GM12878 (cell line): ENCODE measurements around the gene COL1A2. TPM values are rescaled to one million over a fixed set of nuclear protein-coding genes. Genes with fewer than 3 reads are reported as not detected.

Experiments used
- ATAC-seq: fragments of 200-7000 bp; cut with Tn5 transposase; 3 replicates; pipeline ENCODE4 v1.9.1; 2020; ENCODE audit warnings: mild to moderate bottlenecking, moderate library complexity
- BruUV-seq: library from RNA; stranded (reverse); fragments of 400-500 nt; replicated peaks from 2 replicates; lab custom pipeline; 2021; lab: Mats Ljungman, UMichigan
- CTCF ChIA-PET: fragments of 300-600 bp; sonication (Branson Sonifier 250); formaldehyde crosslinking; extraction: SDS; loops from one replicate; lab custom pipeline; 2021; ENCODE audit warnings: inconsistent platforms; lab: Yijun Ruan, JAX
- POLR2A ChIA-PET: fragments of 350-600 bp; formaldehyde crosslinking; extraction: SDS; loops from one replicate; lab custom pipeline; 2021; ENCODE audit warnings: inconsistent platforms; lab: Charles Lee
- RAD21 ChIA-PET: fragments of 300-600 bp; sonication (Branson Sonifier 250); formaldehyde crosslinking; loops from one replicate; lab custom pipeline; 2023; ENCODE audit warnings: antibody characterized with exemption; ENCODE audit not compliant: unreplicated experiment; lab: Charles Lee
- SMC1A ChIA-PET: fragments of 300-600 bp; sonication (Branson Sonifier 250); formaldehyde crosslinking; loops from one replicate; lab custom pipeline; 2023; ENCODE audit not compliant: unreplicated experiment, uncharacterized antibody; lab: Charles Lee
- DNase-seq: peaks from one replicate; pipeline ENCODE4 v3.0.0-alpha.2; 2011; ENCODE audit warnings: low read depth, low spot score
- FAIRE-seq: peaks from 3 replicates; lab custom pipeline; 2011; peaks lifted over from hg19 to GRCh38; lab: Jason Lieb, UNC
- H2AFZ ChIP-seq: 2 replicates; pipeline ENCODE4 v1.6.0; 2011; ENCODE audit warnings: low read depth, low read length, control low read depth; ENCODE audit not compliant: control insufficient read depth
- H3K27ac ChIP-seq: 2 replicates; pipeline ENCODE4 v1.5.1; 2011; ENCODE audit warnings: control low read depth; ENCODE audit not compliant: control insufficient read depth, insufficient read depth
- H3K27me3 ChIP-seq, 2 experiments: replicated peaks in 1 of 2; 2 replicates each; pipeline versions ENCODE4 v1.6.0 to v1.6.1; 2011; ENCODE audit warnings: low read length in 1 of 2; ENCODE audit not compliant: control insufficient read depth in 2 of 2, insufficient read depth in 2 of 2
- H3K36me3 ChIP-seq, 2 experiments: 2 replicates each; pipeline ENCODE4 v1.5.1; 2011; ENCODE audit warnings: low read length in 1 of 2; ENCODE audit not compliant: control insufficient read depth in 2 of 2, insufficient read depth in 2 of 2
- H3K4me1 ChIP-seq: 2 replicates; pipeline ENCODE4 v1.6.1; 2011; ENCODE audit warnings: mild to moderate bottlenecking, low read length, moderate library complexity, mixed read lengths; ENCODE audit not compliant: control insufficient read depth, insufficient read depth
- H3K4me2 ChIP-seq: 2 replicates; pipeline ENCODE4 v1.6.0; 2011; ENCODE audit warnings: control low read depth; ENCODE audit not compliant: control insufficient read depth, insufficient read depth
- H3K4me3 ChIP-seq: fragments of 200-600 bp; sonication (generic); 2 replicates; pipeline ENCODE4 v1.5.1; 2016
- H3K79me2 ChIP-seq: 2 replicates; pipeline ENCODE4 v1.6.0; 2011; ENCODE audit warnings: low read length; ENCODE audit not compliant: control insufficient read depth, insufficient read depth
- H3K9ac ChIP-seq: 2 replicates; pipeline ENCODE4 v1.8.0; 2011; ENCODE audit warnings: low read length, control low read depth, mixed read lengths; ENCODE audit not compliant: control insufficient read depth, insufficient read depth
- H3K9me3 ChIP-seq: replicated peaks from 3 replicates; pipeline ENCODE4 v1.5.1; 2011; ENCODE audit warnings: mild to moderate bottlenecking, low read length; ENCODE audit not compliant: control insufficient read depth, insufficient read depth
- H4K20me1 ChIP-seq: 2 replicates; pipeline ENCODE4 v1.6.0; 2011; ENCODE audit not compliant: control insufficient read depth, insufficient read depth
- CTCF ChIP-seq, 3 experiments: IDR thresholded peaks in 2 of 3; conservative IDR thresholded peaks in 1 of 3; 2 replicates each; pipeline ENCODE4 v1.5.1; 2011; ENCODE audit warnings: low read depth in 3 of 3, low read length in 3 of 3, mild to moderate bottlenecking in 3 of 3, control low read depth in 2 of 3, moderate library complexity in 2 of 3, inconsistent platforms in 1 of 3, mixed read lengths in 1 of 3; ENCODE audit not compliant: control insufficient read depth in 2 of 3, insufficient read depth in 1 of 3; ENCODE audit errors: extremely low read depth in 1 of 3
- HDGF ChIP-seq: fragments of 450-650 bp; IDR thresholded peaks from 2 replicates; pipeline ENCODE4 v1.6.1; 2016; ENCODE audit warnings: antibody characterized with exemption
- RAD21 ChIP-seq: IDR thresholded peaks from 2 replicates; pipeline ENCODE4 v1.6.1; 2011; ENCODE audit warnings: mild to moderate bottlenecking, low read depth, low read length, moderate library complexity; ENCODE audit not compliant: insufficient read depth
- SMC3 ChIP-seq: IDR thresholded peaks from 2 replicates; pipeline ENCODE4 v1.6.1; 2011; ENCODE audit warnings: low read length, improper control_type of control experiment, borderline replicate concordance
- WGBS: methylation state at CpG from one replicate; pipeline ENCODE4 v1.1.6; 2016; ENCODE audit warnings: low lambda C conversion rate; ENCODE audit not compliant: insufficient replicate concordance, insufficient coverage; ENCODE audit errors: missing lambda C conversion rate; 5-methylcytosine and 5-hydroxymethylcytosine counted together
- in situ Hi-C: fragments of 300-500 bp; cut with MboI; formaldehyde crosslinking; loops from 9 replicates; pipeline ENCODE4 v1.14.3; 2018; ENCODE audit warnings: mixed read lengths
- intact Hi-C: fragments of 100-400 bp; cut with micrococcal nuclease; formaldehyde crosslinking; loops from one replicate; pipeline ENCODE4 v1.14.2; 2022; ENCODE audit not compliant: unreplicated experiment
- polyA plus RNA-seq, 11 experiments: library from polyadenylated mRNA; depleted of rRNA in 4 of 11; unstranded in 6 of 11; stranded (reverse) in 5 of 11; fragments of >200 nt; fragmentation: Nextera tagmentation in 4 of 11; fragmentation: Illumina TruSeq in 1 of 11; extraction: Ambion mirVana in 4 of 11; extraction: Trizol in 1 of 11; gene quantifications; 1 replicate in 1 of 11; 2 replicates in 10 of 11; pipeline versions ENCODE4 v1.2.1 to v1.2.3, GENCODE V29; 2011 to 2016; ENCODE audit warnings: inconsistent platforms in 2 of 11, missing spikeins in 2 of 11, low read depth in 1 of 11
- total RNA-seq, 4 experiments: library from RNA; depleted of rRNA in 3 of 4; stranded (reverse); fragments of >200 nt in 3 of 4; fragmentation: Illumina TruSeq in 1 of 4; extraction: Trizol in 1 of 4; gene quantifications; 2 replicates each; pipeline versions ENCODE4 v1.2.1 to v1.2.3, GENCODE V29; 2013 to 2021

The COL1A2 gene
- total and polyA plus RNA-seq, 10 of the 15 experiments (the other 5 are each of a cell fraction or from before 2014, with no cell fraction given): 0.03 to 2.5 (median 0.76) TPM; not detected in 4

GRCh38 chr7:94395141-94396036 lies 694 bp downstream of the COL1A2 start:
- RAD21 ChIA-PET: interaction anchor here (0.7 to 1.7 kb wide), 17 partner anchors 9 to 1313 kb away, joined by 3 to 10 read pairs (median 3); no protein-coding TSS in a partner anchor
- DNase-seq: peak; percentile 12
- no peaks in the 10 kb centered on the region for H3K4me1 ChIP-seq
- peaks cover 2 to 3% of the 10 kb centered on the region in 2 experiments; a peak in 2 of 4 replicates for H3K27me3 ChIP-seq
- peak overlapping the region; percentile 51 for H3K4me2 ChIP-seq
- FAIRE-seq: peak; percentile 81
- no peak overlapping the region for H3K27ac ChIP-seq
- BruUV-seq: no TSS peak
- in situ Hi-C loops: loop anchor here (5.0 kb wide), 1 partner anchor 598 kb away; no protein-coding TSS in a partner anchor
- SMC1A ChIA-PET: interaction anchor here (0.6 to 2.6 kb wide), 20 partner anchors 10 to 1140 kb away, joined by 3 to 11 read pairs (median 4); no protein-coding TSS in a partner anchor
- ATAC-seq: peak; percentile 93
- H4K20me1 ChIP-seq: no peaks in the 10 kb centered on the region
- no peaks in the 10 kb centered on the region for H3K36me3 ChIP-seq
- H3K9me3 ChIP-seq: no peaks in the 10 kb centered on the region
- H3K79me2 ChIP-seq: no peaks in the 10 kb centered on the region
- CTCF ChIA-PET: interaction anchor here (0.5 to 1.8 kb wide), 31 partner anchors 8 to 1291 kb away, joined by 3 to 23 read pairs (median 4); no protein-coding TSS in a partner anchor
- H3K9ac ChIP-seq: no peak overlapping the region
- H2AFZ ChIP-seq: peak overlapping the region; percentile 42
- TF ChIP-seq SMC3 (peak; percentile 71; the same call in 1 of the 2 replicates), CTCF (IDR thresholded peaks at IDR 0.05 in 2 of 3, conservative IDR thresholded peaks at IDR 0.05 in 1 of 3; ENCODE audit: control insufficient read depth in 2 of 3, extremely low read depth in 1 of 3, insufficient read depth in 1 of 3, low read depth in 3 of 3, low read length in 3 of 3) (peak; percentile 63 to 79 (median 76)), HDGF (no peak), RAD21 (peak; percentile 90)
- intact Hi-C loops: loop anchor here (1.0 to 10.0 kb wide), 8 partner anchors 108 to 953 kb away; no protein-coding TSS in a partner anchor
- POLR2A ChIA-PET: no interaction called here
- WGBS: 15% methylated on average over 14 of the region's 14 CpGs
- H3K4me3 ChIP-seq: no peak overlapping the region
